Brain microvascular endothelial cell (primary cell): Measurements from ENCODE around the gene TRNAU1AP.
"Not testable (repeated sequence)": the region's sequence is repeated elsewhere in the genome, so short reads cannot be mapped to it uniquely, and the experiment has no call there.

ENCODE experiments used
- DNase-seq: peaks from one replicate; pipeline ENCODE4 v3.0.0-alpha.2; 2020
- H3K27ac ChIP-seq: fragments of 250-450 bp; sonication (Bioruptor Pico); 2 replicates; pipeline ENCODE4 v1.5.1; 2020; ENCODE audit warnings: mild to moderate bottlenecking, moderate library complexity
- H3K27me3 ChIP-seq: fragments of 250-450 bp; sonication (Bioruptor Pico); replicated peaks from 2 replicates; pipeline ENCODE4 v1.5.1; 2020; ENCODE audit warnings: mild to moderate bottlenecking
- H3K36me3 ChIP-seq: fragments of 250-450 bp; sonication (Bioruptor Pico); replicated peaks from 2 replicates; pipeline ENCODE4 v1.5.1; 2020; ENCODE audit warnings: mild to moderate bottlenecking
- H3K4me3 ChIP-seq: 2 replicates; pipeline ENCODE4 v1.5.1; 2011; ENCODE audit warnings: low read depth, mild to moderate bottlenecking, control low read depth, low read length, moderate library complexity
- in situ Hi-C: cut with HindIII; loops from 2 replicates; pipeline ENCODE4 v1.10.0; 2017; ENCODE audit warnings: low sequenced_read_pairs, low pct_ligation_motif_present
- TF ChIP-seq, protein P1 (sequence below): IDR thresholded peaks from 2 replicates; pipeline ENCODE4 v1.5.1; 2011; ENCODE audit warnings: low read depth, mild to moderate bottlenecking, moderate library complexity, low read length, control low read depth, inconsistent platforms; ENCODE audit errors: missing control alignments

TRNAU1AP gene

DNA sequence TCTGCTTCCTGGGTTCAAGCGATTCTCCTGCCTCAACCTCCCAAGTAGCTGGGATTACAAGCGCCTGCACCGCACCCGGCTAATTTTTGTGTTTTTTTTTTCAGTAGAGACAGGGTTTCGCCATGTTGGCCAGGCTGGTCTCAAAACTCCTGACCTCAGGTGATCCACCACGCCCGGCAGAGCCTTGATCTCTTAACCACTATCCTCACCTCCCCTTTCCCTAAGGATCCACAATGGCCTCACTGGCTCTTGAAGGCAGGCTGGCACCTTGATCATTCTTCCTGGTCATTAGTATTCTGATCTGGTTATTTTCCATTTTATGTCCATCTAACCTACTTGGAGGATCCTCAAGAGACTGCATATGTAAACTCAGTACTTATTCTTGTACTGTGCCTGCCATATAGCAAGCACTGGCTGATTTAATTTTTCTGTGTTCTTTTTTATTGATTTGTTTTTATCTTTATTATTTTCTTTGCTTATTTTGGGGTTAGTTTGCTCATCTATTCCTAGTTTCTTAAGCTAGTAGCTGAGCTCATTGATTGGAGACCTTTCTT is 40.8 kb upstream of the TRNAU1AP start:
- H3K27me3 ChIP-seq: no peaks in the 10 kb centered on the region
- peaks cover 61% of the 10 kb centered on the region for H3K36me3 ChIP-seq
- TF ChIP-seq, protein P1, sequence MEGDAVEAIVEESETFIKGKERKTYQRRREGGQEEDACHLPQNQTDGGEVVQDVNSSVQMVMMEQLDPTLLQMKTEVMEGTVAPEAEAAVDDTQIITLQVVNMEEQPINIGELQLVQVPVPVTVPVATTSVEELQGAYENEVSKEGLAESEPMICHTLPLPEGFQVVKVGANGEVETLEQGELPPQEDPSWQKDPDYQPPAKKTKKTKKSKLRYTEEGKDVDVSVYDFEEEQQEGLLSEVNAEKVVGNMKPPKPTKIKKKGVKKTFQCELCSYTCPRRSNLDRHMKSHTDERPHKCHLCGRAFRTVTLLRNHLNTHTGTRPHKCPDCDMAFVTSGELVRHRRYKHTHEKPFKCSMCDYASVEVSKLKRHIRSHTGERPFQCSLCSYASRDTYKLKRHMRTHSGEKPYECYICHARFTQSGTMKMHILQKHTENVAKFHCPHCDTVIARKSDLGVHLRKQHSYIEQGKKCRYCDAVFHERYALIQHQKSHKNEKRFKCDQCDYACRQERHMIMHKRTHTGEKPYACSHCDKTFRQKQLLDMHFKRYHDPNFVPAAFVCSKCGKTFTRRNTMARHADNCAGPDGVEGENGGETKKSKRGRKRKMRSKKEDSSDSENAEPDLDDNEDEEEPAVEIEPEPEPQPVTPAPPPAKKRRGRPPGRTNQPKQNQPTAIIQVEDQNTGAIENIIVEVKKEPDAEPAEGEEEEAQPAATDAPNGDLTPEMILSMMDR: no peak
- in situ Hi-C loops: no loop called here
- DNase-seq: no peak
- no peak overlapping the region for H3K4me3 ChIP-seq
- H3K27ac ChIP-seq: no peak overlapping the region

DNA sequence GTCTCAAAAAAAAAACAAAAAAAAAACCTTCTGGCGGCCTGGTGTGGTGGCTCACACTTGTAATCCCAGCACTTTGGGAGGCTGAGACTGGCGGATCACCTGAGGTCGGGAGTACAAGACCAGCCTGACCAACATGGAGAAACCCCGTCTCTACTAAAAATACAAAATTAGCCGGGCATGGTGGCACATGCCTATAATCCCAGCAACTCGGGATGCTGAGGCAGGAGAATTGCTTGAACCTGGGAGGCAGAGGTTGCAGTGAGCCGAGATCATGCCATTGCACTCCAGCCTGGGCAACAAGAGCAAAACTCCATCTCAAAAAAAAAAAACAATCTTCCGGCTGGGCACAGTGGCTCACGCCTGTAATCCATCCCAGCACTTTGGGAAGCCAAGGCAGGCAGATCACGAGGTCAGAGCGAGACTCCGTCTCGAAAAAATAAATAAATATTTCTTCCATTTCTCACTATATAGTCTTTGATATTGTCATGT is 38.4 kb upstream of the TRNAU1AP start:
- H3K4me3 ChIP-seq, in situ Hi-C loops, H3K27ac ChIP-seq, H3K27me3 ChIP-seq, DNase-seq: not testable (repeated sequence)
- H3K36me3 ChIP-seq: peaks cover 38% of the 10 kb centered on the region

DNA sequence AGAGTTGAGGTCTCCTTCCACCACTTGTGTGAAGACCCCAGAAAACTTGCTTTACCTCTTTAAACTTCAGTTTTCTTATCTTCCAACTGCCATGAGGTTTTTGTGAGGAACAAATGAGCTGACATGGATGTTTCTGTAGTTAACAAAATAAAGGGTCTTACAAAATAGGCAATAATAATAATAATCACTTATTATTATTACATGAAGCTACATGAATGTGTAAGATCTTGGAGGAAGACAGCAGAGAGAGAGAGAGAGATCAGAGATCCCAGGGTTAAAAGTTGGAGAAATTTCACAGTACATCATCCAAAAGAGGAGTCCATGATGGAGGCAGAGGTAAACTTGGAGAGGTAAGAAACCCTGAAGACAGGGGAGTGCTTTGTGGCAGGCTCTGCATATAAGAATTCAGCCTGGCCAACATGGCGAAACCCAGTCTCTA is 36.3 kb upstream of the TRNAU1AP start:
- Histone ChIP-seq H3K27ac (no peak overlapping the region), H3K27me3 (no peaks in the 10 kb centered on the region), H3K36me3 (peaks cover 17% of the 10 kb centered on the region), H3K4me3 (no peak overlapping the region)
- TF ChIP-seq, protein P1: no peak
- DNase-seq: no peak
- in situ Hi-C loops: no loop called here

DNA sequence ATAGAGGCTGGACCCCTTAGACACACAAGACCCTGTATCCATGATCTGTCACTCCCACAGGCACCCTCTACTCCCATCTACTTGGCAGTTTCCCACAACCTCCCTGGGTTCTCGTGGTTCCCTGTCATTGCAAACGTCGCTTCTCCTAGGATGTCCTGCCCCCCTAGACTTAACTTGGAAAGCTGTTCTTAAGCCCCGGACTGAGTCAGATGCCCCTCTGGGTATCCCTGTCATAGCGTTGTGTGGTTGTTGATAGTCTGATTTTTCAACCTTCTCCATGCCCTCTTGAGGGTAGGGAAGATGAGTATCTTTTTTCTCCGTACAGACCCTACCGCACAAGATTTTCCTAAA is 35.3 kb upstream of the TRNAU1AP start:
- no peak for DNase-seq
- peaks cover 10% of the 10 kb centered on the region for H3K36me3 ChIP-seq
- in situ Hi-C loops: no loop called here
- TF ChIP-seq, protein P1: no peak
- H3K4me3 ChIP-seq: peak overlapping the region; percentile 74
- H3K27ac ChIP-seq: peak overlapping the region; percentile 87
- no peaks in the 10 kb centered on the region for H3K27me3 ChIP-seq

DNA sequence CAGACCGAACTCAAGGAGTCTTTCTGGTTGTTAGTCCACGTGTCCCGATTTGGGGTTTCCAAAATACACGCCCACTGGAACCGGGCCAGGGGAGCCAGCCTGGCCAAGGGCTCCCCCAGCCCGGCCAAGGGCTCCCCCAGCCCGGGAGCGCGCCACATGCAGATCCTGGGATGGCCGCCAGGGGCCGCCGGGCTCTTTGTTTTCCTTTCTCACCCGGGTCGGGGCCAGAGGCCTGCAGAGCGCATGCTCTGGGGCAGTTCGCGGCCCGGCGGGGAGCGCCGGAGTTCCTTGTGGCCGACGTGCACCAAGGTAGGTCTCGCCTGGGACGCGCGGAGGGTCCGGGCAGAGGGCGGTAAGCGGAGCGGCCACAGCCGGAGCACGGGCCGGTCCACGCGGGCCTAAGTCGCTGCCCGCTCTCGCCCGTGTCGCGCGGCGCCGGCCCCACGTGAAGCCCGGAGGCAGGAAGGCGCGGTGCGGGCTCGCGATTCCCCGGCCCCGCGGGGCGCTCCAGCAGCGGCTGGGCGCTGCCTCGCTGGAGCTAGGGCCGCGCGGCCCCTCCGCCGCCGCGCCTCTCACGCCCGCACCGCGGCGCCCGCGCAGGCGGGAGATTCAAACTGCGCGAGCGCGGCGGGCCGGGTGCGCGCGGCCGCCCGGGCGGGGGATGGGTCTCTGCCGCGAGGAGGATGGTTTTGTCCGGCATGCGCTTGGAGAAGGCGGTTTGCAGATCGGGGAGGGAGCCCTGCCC is 34.7 kb upstream of the TRNAU1AP start:
- peak overlapping the region; percentile 74 for H3K4me3 ChIP-seq
- peak overlapping the region; percentile 87 for H3K27ac ChIP-seq
- TF ChIP-seq, protein P1: peak; percentile 88
- no peaks in the 10 kb centered on the region for H3K27me3 ChIP-seq
- peak; percentile 78 for DNase-seq
- peaks cover 5% of the 10 kb centered on the region for H3K36me3 ChIP-seq
- in situ Hi-C loops: no loop called here

DNA sequence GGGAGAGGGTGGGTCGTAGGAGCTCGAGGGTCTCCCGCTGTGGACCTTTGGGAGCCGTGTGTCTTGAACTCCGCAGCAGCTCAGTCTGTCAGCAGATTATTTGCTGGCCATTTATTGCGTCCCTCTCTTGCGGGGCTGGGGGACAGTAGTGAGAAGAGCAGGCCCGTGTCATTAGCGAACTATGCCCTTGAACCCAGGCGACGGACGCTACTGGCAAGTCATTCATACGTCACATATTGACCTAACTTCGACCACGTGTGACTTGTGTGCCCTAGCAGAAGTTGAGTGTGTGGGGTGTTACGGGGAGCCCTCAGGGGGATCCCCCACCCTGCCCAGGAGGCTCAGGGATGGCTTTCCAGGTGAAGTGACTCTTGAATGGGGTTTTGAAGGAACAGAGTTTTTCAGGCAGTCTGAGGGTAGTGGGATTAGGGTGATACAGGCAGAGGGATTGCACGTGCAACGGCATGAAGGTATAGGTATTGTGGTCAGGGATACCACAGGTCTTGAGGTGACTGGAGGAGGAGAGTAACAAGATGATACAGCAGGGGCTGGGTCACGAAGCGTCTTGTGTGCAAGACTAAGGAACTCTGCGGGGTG is 34.0 kb upstream of the TRNAU1AP start:
- H3K27me3 ChIP-seq: no peaks in the 10 kb centered on the region
- H3K4me3 ChIP-seq: peak overlapping the region; percentile 74
- in situ Hi-C loops: no loop called here
- TF ChIP-seq, protein P1: no peak
- H3K36me3 ChIP-seq: peaks cover 4% of the 10 kb centered on the region
- H3K27ac ChIP-seq: peak overlapping the region; percentile 87
- DNase-seq: no peak
